Superior temporal gyrus (tissue), 1 donor: ENCODE results near the gene ACSM5.
"Not testable (repeated sequence)": the region's sequence is repeated elsewhere in the genome, so short reads cannot be mapped to it uniquely, and the experiment has no call there.

ENCODE experiments used
- DNase-seq: peaks from one replicate; pipeline ENCODE4 v3.0.0-alpha.2; 2016; ENCODE audit errors: extremely low spot score

The ACSM5 gene

GRCh38 chr16:20399185-20399584, 10.1 kb upstream of the ACSM5 start:
- DNase-seq: no peak

- no peak for DNase-seq
These were observed 8.3 kb upstream of the ACSM5 start for GRCh38 chr16:20401066-20401465.

- DNase-seq: no peak
These were observed 7.8 kb upstream of the ACSM5 start for GRCh38 chr16:20401475-20402016.

GRCh38 chr16:20402651-20403050, 6.7 kb upstream of the ACSM5 start:
- DNase-seq: no peak

- no peak for DNase-seq
These were observed 4.7 kb upstream of the ACSM5 start, which contains the start of gene PDILT for GRCh38 chr16:20404637-20405036. Gene PDILT (minus strand): TSS chr16:20404737. CDS start chr16:20399300, 5,437 bp downstream.

GRCh38 chr16:20410121-20410723, 888 bp downstream of the ACSM5 start:
- DNase-seq: no peak

GRCh38 chr16:20411055-20411454, 1.7 kb downstream of the ACSM5 start:
- no peak for DNase-seq

- DNase-seq: no peak
These were observed 6.2 kb downstream of the ACSM5 start for GRCh38 chr16:20415541-20415940.

GRCh38 chr16:20419093-20419492, 9.8 kb downstream of the ACSM5 start:
- not testable (repeated sequence) for DNase-seq

- DNase-seq: not testable (repeated sequence)
These were observed 12.4 kb downstream of the ACSM5 start for GRCh38 chr16:20421748-20422147.

- DNase-seq: not testable (repeated sequence)
These were observed 14.4 kb downstream of the ACSM5 start for GRCh38 chr16:20423772-20424128.

GRCh38 chr16:20424129-20424866, 15.0 kb downstream of the ACSM5 start:
- no peak for DNase-seq

GRCh38 chr16:20427401-20427797, 18.1 kb downstream of the ACSM5 start:
- DNase-seq: not testable (repeated sequence)

GRCh38 chr16:20429499-20429898, 20.2 kb downstream of the ACSM5 start:
- DNase-seq: not testable (repeated sequence)

- DNase-seq: not testable (repeated sequence)
These were observed 21.1 kb downstream of the ACSM5 start for GRCh38 chr16:20430480-20430879.

- DNase-seq: no peak
These were observed 21.6 kb downstream of the ACSM5 start for GRCh38 chr16:20430948-20431347.

GRCh38 chr16:20438950-20439349, 29.6 kb downstream of the ACSM5 start:
- DNase-seq: not testable (repeated sequence)

- not testable (repeated sequence) for DNase-seq
These were observed 30.5 kb downstream of the ACSM5 start for GRCh38 chr16:20439820-20440231.

GRCh38 chr16:20440731-20441130, 31.4 kb downstream of the ACSM5 start:
- DNase-seq: not testable (repeated sequence)

GRCh38 chr16:20441191-20441590, 31.9 kb downstream of the ACSM5 start:
- DNase-seq: no peak

- DNase-seq: not testable (repeated sequence)
These were observed 32.5 kb downstream of the ACSM5 start for GRCh38 chr16:20441859-20442258.

GRCh38 chr16:20446652-20447393, 37.5 kb downstream of the ACSM5 start:
- not testable (repeated sequence) for DNase-seq
